ENCODE results near the gene KRT6B. TPM values are rescaled to one million over a fixed set of nuclear protein-coding genes. Genes with fewer than 3 reads are reported as not detected.

The KRT6B gene
- polyA plus RNA-seq, 1 donor (not counting 4 experiments of a cell fraction or from before 2014, with no cell fraction given): 2,016 TPM

GRCh38 chr12:52426034-52426433 is 25.9 kb downstream of the KRT6B start:
- Histone ChIP-seq H3K9ac (ENCODE audit: control insufficient read depth, extremely low read depth, insufficient read depth, low read length) (no peak overlapping the region), H3K9me1 (ENCODE audit: control insufficient read depth, extremely low read depth, insufficient read depth, low read length) (no peaks in the 10 kb centered on the region), H3K27me3 (ENCODE audit: control insufficient read depth, extremely low read depth, insufficient read depth, low read length) (no peaks in the 10 kb centered on the region), H3K36me3 (ENCODE audit: control insufficient read depth in 2 of 2, extremely low read depth in 1 of 2, insufficient read depth in 2 of 2, low read length in 2 of 2) (peaks cover 0 to 3% of the 10 kb centered on the region in 2 experiments), H3K4me3 (ENCODE audit: control insufficient read depth in 2 of 3, extremely low read depth in 1 of 3, insufficient read depth in 2 of 3, low read depth in 1 of 3, low read length in 3 of 3) (no peak overlapping the region), H3K27ac (ENCODE audit: control insufficient read depth, insufficient read depth, low read length) (no peak overlapping the region), H3K79me2 (ENCODE audit: control insufficient read depth, insufficient read depth, low read length) (no peaks in the 10 kb centered on the region), H3K4me1 (ENCODE audit: control insufficient read depth, extremely low read depth, insufficient read depth, low read length) (peaks cover 8% of the 10 kb centered on the region), H4K20me1 (ENCODE audit: control insufficient read depth, extremely low read depth, insufficient read depth, low read length) (no peaks in the 10 kb centered on the region), H2AFZ (ENCODE audit: control insufficient read depth, low read length) (no peak overlapping the region), H3K4me2 (ENCODE audit: control insufficient read depth, extremely low read depth, insufficient read depth, low read depth, low read length) (no peak overlapping the region), H3K9me3 (ENCODE audit: control insufficient read depth, low read depth, low read length) (no peaks in the 10 kb centered on the region)
- dilution Hi-C loops (cut with MboI; ENCODE audit: extremely low pct_ligation_motif_present, low sequenced_read_pairs): no loop called here
- DNase-seq (ENCODE audit: low read depth, low spot score) (no peak), FAIRE-seq (no peak)
- TF ChIP-seq CTCF (optimal IDR thresholded peaks at IDR 0.05 in 1 of 3, IDR thresholded peaks at IDR 0.05 in 1 of 3, conservative IDR thresholded peaks at IDR 0.05 in 1 of 3; ENCODE audit: extremely low read depth in 1 of 3, insufficient read depth in 2 of 3, low read length in 3 of 3): no peak
- TF ChIP-seq EZH2 (IDR thresholded peaks at IDR 0.05; ENCODE audit: low read length): no peak

GRCh38 chr12:52425466-52425865 is 26.5 kb downstream of the KRT6B start:
- dilution Hi-C loops (cut with MboI; ENCODE audit: extremely low pct_ligation_motif_present, low sequenced_read_pairs): no loop called here
- peaks cover 0 to 1% of the 10 kb centered on the region in 2 experiments for H3K36me3 ChIP-seq (ENCODE audit: control insufficient read depth in 2 of 2, extremely low read depth in 1 of 2, insufficient read depth in 2 of 2, low read length in 2 of 2)

More at GRCh38 chr12:52425466-52425865, 26.5 kb downstream of the KRT6B start:
- Histone ChIP-seq H3K27ac (ENCODE audit: control insufficient read depth, insufficient read depth, low read length) (no peak overlapping the region), H3K9me3 (ENCODE audit: control insufficient read depth, low read depth, low read length) (no peaks in the 10 kb centered on the region), H4K20me1 (ENCODE audit: control insufficient read depth, extremely low read depth, insufficient read depth, low read length) (no peaks in the 10 kb centered on the region), H2AFZ (ENCODE audit: control insufficient read depth, low read length) (no peak overlapping the region), H3K4me2 (ENCODE audit: control insufficient read depth, extremely low read depth, insufficient read depth, low read depth, low read length) (no peak overlapping the region), H3K9ac (ENCODE audit: control insufficient read depth, extremely low read depth, insufficient read depth, low read length) (no peak overlapping the region), H3K4me1 (ENCODE audit: control insufficient read depth, extremely low read depth, insufficient read depth, low read length) (peaks cover 8% of the 10 kb centered on the region), H3K79me2 (ENCODE audit: control insufficient read depth, insufficient read depth, low read length) (no peaks in the 10 kb centered on the region), H3K9me1 (ENCODE audit: control insufficient read depth, extremely low read depth, insufficient read depth, low read length) (no peaks in the 10 kb centered on the region), H3K4me3 (ENCODE audit: control insufficient read depth in 2 of 3, extremely low read depth in 1 of 3, insufficient read depth in 2 of 3, low read depth in 1 of 3, low read length in 3 of 3) (no peak overlapping the region), H3K27me3 (ENCODE audit: control insufficient read depth, extremely low read depth, insufficient read depth, low read length) (no peaks in the 10 kb centered on the region)
- FAIRE-seq: no peak
- TF ChIP-seq EZH2 (IDR thresholded peaks at IDR 0.05; ENCODE audit: low read length): no peak
- no peak for TF ChIP-seq CTCF (optimal IDR thresholded peaks at IDR 0.05 in 1 of 3, IDR thresholded peaks at IDR 0.05 in 1 of 3, conservative IDR thresholded peaks at IDR 0.05 in 1 of 3; ENCODE audit: extremely low read depth in 1 of 3, insufficient read depth in 2 of 3, low read length in 3 of 3)
- DNase-seq (ENCODE audit: low read depth, low spot score): no peak

All from keratinocyte (primary cell).